SK-N-SH (cell line): ENCODE measurements around the gene PDCD6IP. TPM values are rescaled to one million over a fixed set of nuclear protein-coding genes. Genes with fewer than 3 reads are reported as not detected.

Experiments
- CTCF ChIA-PET: fragments of 300-600, 350-600 bp; formaldehyde crosslinking; extraction: SDS; loops from one replicate; lab custom pipeline; 2021; lab: Yijun Ruan, JAX
- POLR2A ChIA-PET: fragments of 350-600 bp; sonication (Branson Sonifier 250); formaldehyde crosslinking; extraction: SDS; loops from one replicate; lab custom pipeline; 2020; ENCODE audit warnings: antibody characterized with exemption, inconsistent platforms; lab: Yijun Ruan, JAX
- DNase-seq: peaks from one replicate; pipeline ENCODE4 v3.0.0; 2012
- H2AFZ ChIP-seq: fragments of 200-600 bp; sonication (generic); 2 replicates; pipeline ENCODE4 v1.8.1; 2016; ENCODE audit warnings: antibody characterized with exemption, mild to moderate bottlenecking, low read depth
- H3F3A ChIP-seq: fragments of 200-600 bp; sonication (generic); replicated peaks from 2 replicates; pipeline ENCODE3; 2016; ENCODE audit warnings: antibody characterized with exemption, mild to moderate bottlenecking; ENCODE audit not compliant: insufficient read depth
- H3K27ac ChIP-seq, 2 experiments: fragments of 200-500 bp in 1 of 2; fragments of 200-600 bp in 1 of 2; sonication (Bioruptor generic) in 1 of 2; sonication (generic), shearing (Covaris generic) in 1 of 2; 2 replicates each; pipeline versions ENCODE4 v1.5.1 to v1.6.1; 2014 to 2016; ENCODE audit warnings: low read depth in 2 of 2, inconsistent platforms in 1 of 2, low read length in 1 of 2, mild to moderate bottlenecking in 1 of 2, mixed read lengths in 1 of 2
- H3K27me3 ChIP-seq: fragments of 200-600 bp; sonication (generic), shearing (Covaris generic); 2 replicates; pipeline ENCODE4 v1.6.1; 2016; ENCODE audit warnings: mixed run types; ENCODE audit not compliant: insufficient read depth
- H3K36me3 ChIP-seq, 2 experiments: fragments of 200-500 bp in 1 of 2; fragments of 200-600 bp in 1 of 2; sonication (Bioruptor generic) in 1 of 2; sonication (generic) in 1 of 2; replicated peaks in 1 of 2; 2 replicates each; pipeline versions ENCODE3 to v1.5.1; 2014 to 2016; ENCODE audit warnings: low read length in 1 of 2, mild to moderate bottlenecking in 1 of 2; ENCODE audit not compliant: insufficient read depth in 2 of 2, control insufficient read depth in 1 of 2
- H3K4me1 ChIP-seq, 2 experiments: fragments of 200-500 bp in 1 of 2; fragments of 200-600 bp in 1 of 2; sonication (Bioruptor generic) in 1 of 2; sonication (generic), shearing (Covaris generic) in 1 of 2; 2 replicates each; pipeline versions ENCODE4 v1.5.1 to v1.6.1; 2014 to 2016; ENCODE audit warnings: low read depth in 1 of 2, low read length in 1 of 2, mixed run types in 1 of 2; ENCODE audit not compliant: insufficient read depth in 2 of 2, control insufficient read depth in 1 of 2
- H3K4me2 ChIP-seq: fragments of 200-600 bp; sonication (generic), shearing (Covaris generic); 2 replicates; pipeline ENCODE4 v1.6.1; 2017; ENCODE audit warnings: mixed run types
- H3K4me3 ChIP-seq, 2 experiments: fragments of 200-500 bp in 1 of 2; fragments of 200-600 bp in 1 of 2; sonication (Bioruptor generic) in 1 of 2; sonication (generic), shearing (Covaris generic) in 1 of 2; 2 replicates each; pipeline versions ENCODE4 v1.5.1 to v1.8.1; 2014 to 2016; ENCODE audit warnings: low read depth in 2 of 2, inconsistent platforms in 1 of 2, low read length in 1 of 2, mild to moderate bottlenecking in 1 of 2, mixed read lengths in 1 of 2, moderate library complexity in 1 of 2
- H3K79me2 ChIP-seq: fragments of 200-600 bp; sonication (generic); 2 replicates; pipeline ENCODE4 v1.8.1; 2017; ENCODE audit warnings: mild to moderate bottlenecking; ENCODE audit not compliant: insufficient read depth
- H3K9ac ChIP-seq: fragments of 200-600 bp; sonication (generic); 2 replicates; pipeline ENCODE4 v1.6.1; 2017; ENCODE audit warnings: mixed run types
- H3K9me2 ChIP-seq: fragments of 200-600 bp; sonication (generic); 2 replicates; pipeline ENCODE4 v1.6.1; 2017; ENCODE audit warnings: mixed run types
- H3K9me3 ChIP-seq: fragments of 200-600 bp; sonication (generic); 2 replicates; pipeline ENCODE4 v1.6.1; 2017; ENCODE audit warnings: mixed run types, mild to moderate bottlenecking, moderate library complexity
- H4K20me1 ChIP-seq: fragments of 200-600 bp; sonication (generic); 2 replicates; pipeline ENCODE4 v1.6.1; 2017; ENCODE audit warnings: mild to moderate bottlenecking, mixed run types; ENCODE audit not compliant: insufficient read depth
- EZH2phosphoT487 ChIP-seq: fragments of 200-600 bp; sonication (generic); IDR thresholded peaks from 2 replicates; pipeline ENCODE4 v1.6.1; 2017; ENCODE audit warnings: low read depth, mixed run types, mild to moderate bottlenecking, antibody characterized with exemption, moderate library complexity, borderline replicate concordance
- FOSL2 ChIP-seq: IDR thresholded peaks from 2 replicates; pipeline ENCODE4 v1.4.0; 2012; ENCODE audit warnings: low read depth, mild to moderate bottlenecking, moderate library complexity, borderline replicate concordance
- FOXJ3 ChIP-seq: sonication (generic); formaldehyde crosslinking; IDR thresholded peaks from 2 replicates; pipeline ENCODE4 v1.5.1; 2020; ENCODE audit warnings: mild to moderate bottlenecking, missing genetic modification reagents
- GABPA ChIP-seq: IDR thresholded peaks from 2 replicates; pipeline ENCODE4 v1.4.0; 2012; ENCODE audit warnings: low read depth, mild to moderate bottlenecking
- IRF3 ChIP-seq: fragments of 150-350 bp; IDR thresholded peaks from 2 replicates; pipeline ENCODE4 v1.6.1; 2016; ENCODE audit warnings: mild to moderate bottlenecking, low read depth, low read length
- JUND ChIP-seq: IDR thresholded peaks from 2 replicates; pipeline ENCODE4 v1.4.0; 2012
- MAX ChIP-seq: IDR thresholded peaks from 2 replicates; pipeline ENCODE4 v1.4.0; 2012; ENCODE audit warnings: low read depth
- MEF2A ChIP-seq: IDR thresholded peaks from 2 replicates; pipeline ENCODE4 v1.4.0; 2012; ENCODE audit warnings: low read depth, borderline replicate concordance
- MXI1 ChIP-seq: IDR thresholded peaks from 2 replicates; pipeline ENCODE4 v1.6.1; 2012; ENCODE audit warnings: mild to moderate bottlenecking, low read depth, low read length, improper control_type of control experiment
- NRF1 ChIP-seq: IDR thresholded peaks from 2 replicates; pipeline ENCODE4 v1.6.1; 2012; ENCODE audit warnings: low read depth, mild to moderate bottlenecking, low read length
- RFX5 ChIP-seq: IDR thresholded peaks from 2 replicates; pipeline ENCODE4 v1.6.1; 2012; ENCODE audit warnings: mild to moderate bottlenecking, improper control_type of control experiment, low read length
- RXRA ChIP-seq: IDR thresholded peaks from 2 replicates; pipeline ENCODE4 v1.4.0; 2012; ENCODE audit warnings: low read depth, mild to moderate bottlenecking, borderline replicate concordance
- SMC3 ChIP-seq: IDR thresholded peaks from 2 replicates; pipeline ENCODE4 v1.6.1; 2012; ENCODE audit warnings: low read depth, low read length, improper control_type of control experiment
- TCF12 ChIP-seq: IDR thresholded peaks from 2 replicates; pipeline ENCODE4 v1.4.0; 2012
- YY1 ChIP-seq: IDR thresholded peaks from 2 replicates; pipeline ENCODE4 v1.4.0; 2012; ENCODE audit warnings: low read depth, mild to moderate bottlenecking
- WGBS: methylation state at CpG from one replicate; pipeline ENCODE4 v1.1.6; 2017; ENCODE audit warnings: low lambda C conversion rate; 5-methylcytosine and 5-hydroxymethylcytosine counted together
- polyA plus RNA-seq, 3 experiments: library from polyadenylated mRNA; depleted of rRNA; stranded (reverse); fragments of >200 nt; gene quantifications; 2 replicates each; pipeline ENCODE4 v1.2.3, GENCODE V29; 2012
- TF ChIP-seq, protein P1 (sequence below): IDR thresholded peaks from 2 replicates; pipeline ENCODE4; 2012
- TF ChIP-seq, protein P2 (sequence below): IDR thresholded peaks from 2 replicates; pipeline ENCODE4 v1.6.1; 2012; ENCODE audit warnings: mild to moderate bottlenecking, low read depth, low read length, moderate library complexity
- TF ChIP-seq, protein P3 (sequence below): fragments of 200-600 bp; sonication (generic); IDR thresholded peaks from 2 replicates; pipeline ENCODE4 v1.6.1; 2017; ENCODE audit warnings: antibody characterized with exemption, mild to moderate bottlenecking, moderate library complexity

The PDCD6IP gene
- polyA plus RNA-seq, 1 of the 3 experiments (the other 2 are of a cell fraction) = 49.1 TPM

DNA sequence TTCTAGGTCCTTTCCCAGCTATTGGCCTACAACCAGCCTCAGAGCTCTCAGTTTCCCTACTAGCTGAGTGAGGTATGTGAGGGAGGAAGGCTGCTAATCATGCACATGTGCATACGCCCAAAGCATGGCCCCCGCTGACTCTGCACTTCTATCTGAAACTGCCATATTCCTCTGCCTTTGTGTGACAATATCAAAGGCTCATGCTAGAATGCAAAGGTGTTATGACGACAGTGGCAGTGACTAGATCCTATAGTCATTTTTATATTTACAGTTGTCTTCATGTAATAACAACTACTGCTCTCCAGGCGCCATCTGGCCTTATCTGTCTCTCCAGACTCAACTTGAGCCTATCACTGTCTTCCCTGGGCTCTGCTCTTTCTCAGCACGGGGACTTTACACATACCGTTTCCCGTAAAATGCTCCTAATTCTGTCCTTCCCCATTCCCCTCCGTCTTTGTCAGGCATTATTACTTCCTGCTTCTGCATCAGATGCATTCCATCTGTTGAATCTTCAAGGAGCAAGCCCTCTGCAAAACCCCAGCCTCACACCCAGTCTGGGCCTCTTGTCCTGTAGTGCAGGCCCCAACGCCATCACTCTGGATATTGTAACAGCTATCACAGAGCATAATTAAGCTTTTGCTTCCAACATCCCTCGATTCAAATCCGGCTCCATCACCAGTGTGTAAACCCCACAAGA, 102.5 kb downstream of the PDCD6IP start:
- no peaks in the 10 kb centered on the region for H3K27me3 ChIP-seq
- H3K4me3 ChIP-seq = no peak overlapping the region
- no peaks in the 10 kb centered on the region for H3K9me3 ChIP-seq
- ChIA-PET POLR2A (no interaction called here), CTCF (interaction anchor here (1.2 kb wide), 1 partner anchor 12 kb away, joined by 3 read pairs; no protein-coding TSS in a partner anchor)
- no peaks in the 10 kb centered on the region for H3K79me2 ChIP-seq
- H3K4me2 ChIP-seq = no peak overlapping the region
- H2AFZ ChIP-seq = no peak overlapping the region
- H3F3A ChIP-seq = no peaks in the 10 kb centered on the region
- no peak overlapping the region for H3K9ac ChIP-seq
- H3K4me1 ChIP-seq = no peaks in the 10 kb centered on the region
- H4K20me1 ChIP-seq = no peaks in the 10 kb centered on the region
- no peak for TF ChIP-seq RXRA
- TF ChIP-seq RFX5 = no peak
- H3K27ac ChIP-seq = no peak overlapping the region
- 68% methylated on average over 11 of the region's 11 CpGs for whole genome bisulfite sequencing
- no peaks in the 10 kb centered on the region for H3K36me3 ChIP-seq
- DNase-seq = no peak
- H3K9me2 ChIP-seq = no peaks in the 10 kb centered on the region

GRCh38 chr3:33901862-33902563, 103.6 kb downstream of the PDCD6IP start:
- no peak overlapping the region for H3K27ac ChIP-seq
- no peaks in the 10 kb centered on the region for H3F3A ChIP-seq
- no peaks in the 10 kb centered on the region for H3K36me3 ChIP-seq
- H3K27me3 ChIP-seq = no peaks in the 10 kb centered on the region
- no peaks in the 10 kb centered on the region for H3K79me2 ChIP-seq
- POLR2A ChIA-PET = no interaction called here
- WGBS = 51% methylated on average over 6 of the region's 6 CpGs
- no peak overlapping the region for H2AFZ ChIP-seq
- no peak overlapping the region for H3K9ac ChIP-seq
- H3K9me3 ChIP-seq = no peaks in the 10 kb centered on the region
- H3K4me2 ChIP-seq = no peak overlapping the region
- H3K4me1 ChIP-seq = no peaks in the 10 kb centered on the region
- no peak overlapping the region for H3K4me3 ChIP-seq
- DNase-seq = no peak
- CTCF ChIA-PET = interaction anchor here (1.2 kb wide), 1 partner anchor 13 kb away, joined by 3 read pairs; no protein-coding TSS in a partner anchor
- H4K20me1 ChIP-seq = no peaks in the 10 kb centered on the region
- no peaks in the 10 kb centered on the region for H3K9me2 ChIP-seq
- TF ChIP-seq RXRA = no peak
- no peak for TF ChIP-seq NRF1
- TF ChIP-seq FOXJ3 (CRISPR knock-in tag) = no peak
- no peak for TF ChIP-seq TCF12
- TF ChIP-seq MAX = no peak
- TF ChIP-seq GABPA = no peak
- TF ChIP-seq FOSL2 = no peak
- no peak for TF ChIP-seq SMC3
- TF ChIP-seq, protein P1, sequence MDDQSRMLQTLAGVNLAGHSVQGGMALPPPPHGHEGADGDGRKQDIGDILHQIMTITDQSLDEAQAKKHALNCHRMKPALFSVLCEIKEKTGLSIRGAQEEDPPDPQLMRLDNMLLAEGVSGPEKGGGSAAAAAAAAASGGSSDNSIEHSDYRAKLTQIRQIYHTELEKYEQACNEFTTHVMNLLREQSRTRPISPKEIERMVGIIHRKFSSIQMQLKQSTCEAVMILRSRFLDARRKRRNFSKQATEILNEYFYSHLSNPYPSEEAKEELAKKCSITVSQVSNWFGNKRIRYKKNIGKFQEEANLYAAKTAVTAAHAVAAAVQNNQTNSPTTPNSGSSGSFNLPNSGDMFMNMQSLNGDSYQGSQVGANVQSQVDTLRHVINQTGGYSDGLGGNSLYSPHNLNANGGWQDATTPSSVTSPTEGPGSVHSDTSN = no peak
- TF ChIP-seq MEF2A = no peak
- no peak for TF ChIP-seq EZH2phosphoT487
- TF ChIP-seq MXI1 = no peak
- TF ChIP-seq IRF3 = no peak
- TF ChIP-seq, protein P2, sequence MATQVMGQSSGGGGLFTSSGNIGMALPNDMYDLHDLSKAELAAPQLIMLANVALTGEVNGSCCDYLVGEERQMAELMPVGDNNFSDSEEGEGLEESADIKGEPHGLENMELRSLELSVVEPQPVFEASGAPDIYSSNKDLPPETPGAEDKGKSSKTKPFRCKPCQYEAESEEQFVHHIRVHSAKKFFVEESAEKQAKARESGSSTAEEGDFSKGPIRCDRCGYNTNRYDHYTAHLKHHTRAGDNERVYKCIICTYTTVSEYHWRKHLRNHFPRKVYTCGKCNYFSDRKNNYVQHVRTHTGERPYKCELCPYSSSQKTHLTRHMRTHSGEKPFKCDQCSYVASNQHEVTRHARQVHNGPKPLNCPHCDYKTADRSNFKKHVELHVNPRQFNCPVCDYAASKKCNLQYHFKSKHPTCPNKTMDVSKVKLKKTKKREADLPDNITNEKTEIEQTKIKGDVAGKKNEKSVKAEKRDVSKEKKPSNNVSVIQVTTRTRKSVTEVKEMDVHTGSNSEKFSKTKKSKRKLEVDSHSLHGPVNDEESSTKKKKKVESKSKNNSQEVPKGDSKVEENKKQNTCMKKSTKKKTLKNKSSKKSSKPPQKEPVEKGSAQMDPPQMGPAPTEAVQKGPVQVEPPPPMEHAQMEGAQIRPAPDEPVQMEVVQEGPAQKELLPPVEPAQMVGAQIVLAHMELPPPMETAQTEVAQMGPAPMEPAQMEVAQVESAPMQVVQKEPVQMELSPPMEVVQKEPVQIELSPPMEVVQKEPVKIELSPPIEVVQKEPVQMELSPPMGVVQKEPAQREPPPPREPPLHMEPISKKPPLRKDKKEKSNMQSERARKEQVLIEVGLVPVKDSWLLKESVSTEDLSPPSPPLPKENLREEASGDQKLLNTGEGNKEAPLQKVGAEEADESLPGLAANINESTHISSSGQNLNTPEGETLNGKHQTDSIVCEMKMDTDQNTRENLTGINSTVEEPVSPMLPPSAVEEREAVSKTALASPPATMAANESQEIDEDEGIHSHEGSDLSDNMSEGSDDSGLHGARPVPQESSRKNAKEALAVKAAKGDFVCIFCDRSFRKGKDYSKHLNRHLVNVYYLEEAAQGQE = no peak
- TF ChIP-seq JUND = no peak
- no peak for TF ChIP-seq YY1
- TF ChIP-seq, protein P3, sequence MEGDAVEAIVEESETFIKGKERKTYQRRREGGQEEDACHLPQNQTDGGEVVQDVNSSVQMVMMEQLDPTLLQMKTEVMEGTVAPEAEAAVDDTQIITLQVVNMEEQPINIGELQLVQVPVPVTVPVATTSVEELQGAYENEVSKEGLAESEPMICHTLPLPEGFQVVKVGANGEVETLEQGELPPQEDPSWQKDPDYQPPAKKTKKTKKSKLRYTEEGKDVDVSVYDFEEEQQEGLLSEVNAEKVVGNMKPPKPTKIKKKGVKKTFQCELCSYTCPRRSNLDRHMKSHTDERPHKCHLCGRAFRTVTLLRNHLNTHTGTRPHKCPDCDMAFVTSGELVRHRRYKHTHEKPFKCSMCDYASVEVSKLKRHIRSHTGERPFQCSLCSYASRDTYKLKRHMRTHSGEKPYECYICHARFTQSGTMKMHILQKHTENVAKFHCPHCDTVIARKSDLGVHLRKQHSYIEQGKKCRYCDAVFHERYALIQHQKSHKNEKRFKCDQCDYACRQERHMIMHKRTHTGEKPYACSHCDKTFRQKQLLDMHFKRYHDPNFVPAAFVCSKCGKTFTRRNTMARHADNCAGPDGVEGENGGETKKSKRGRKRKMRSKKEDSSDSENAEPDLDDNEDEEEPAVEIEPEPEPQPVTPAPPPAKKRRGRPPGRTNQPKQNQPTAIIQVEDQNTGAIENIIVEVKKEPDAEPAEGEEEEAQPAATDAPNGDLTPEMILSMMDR = no peak
